PFSK-1 (cell line): ENCODE measurements around the gene BAG2. TPM values are rescaled to one million over a fixed set of nuclear protein-coding genes. Genes with fewer than 3 reads are reported as not detected.
A peak's percentile ranks its signal among the peaks of the same experiment; 100 is the strongest.

Experiments used
- FOXP2 ChIP-seq: optimal IDR thresholded peaks from 2 replicates; pipeline ENCODE3; 2011; ENCODE audit warnings: borderline replicate concordance, control low read depth, inconsistent platforms; ENCODE audit not compliant: insufficient read depth; ENCODE audit errors: extremely low read length, extremely low read depth
- POLR2AphosphoS5 ChIP-seq: IDR thresholded peaks from 2 replicates; pipeline ENCODE4 v1.6.1; 2012; ENCODE audit warnings: low read depth, mild to moderate bottlenecking, control low read depth, low read length, moderate library complexity
- SIN3A ChIP-seq: IDR thresholded peaks from 2 replicates; pipeline ENCODE4 v1.6.1; 2012; ENCODE audit warnings: mild to moderate bottlenecking, low read length, moderate library complexity, borderline replicate concordance; ENCODE audit not compliant: insufficient read depth
- TAF1 ChIP-seq: IDR thresholded peaks from 2 replicates; pipeline ENCODE4 v1.6.1; 2012; ENCODE audit warnings: low read length, control low read depth, borderline replicate concordance; ENCODE audit not compliant: insufficient read depth
- polyA plus RNA-seq: library from polyadenylated mRNA; unstranded; fragments of >200 nt; gene quantifications from one replicate; pipeline ENCODE4 v1.2.1, GENCODE V29; 2012; ENCODE audit warnings: low read depth, missing spikeins; ENCODE audit not compliant: insufficient read length
- TF ChIP-seq, protein P1 (sequence below), 2 experiments: IDR thresholded peaks; 2 replicates each; pipeline versions ENCODE4 v1.6.1 to v1.8.0; 2011 to 2012; ENCODE audit warnings: low read depth in 2 of 2, low read length in 2 of 2, control low read depth in 1 of 2, inconsistent platforms in 1 of 2, mild to moderate bottlenecking in 1 of 2, moderate library complexity in 1 of 2; ENCODE audit not compliant: insufficient read depth in 1 of 2

The BAG2 gene
- polyA plus RNA-seq: 5.4 TPM

DNA sequence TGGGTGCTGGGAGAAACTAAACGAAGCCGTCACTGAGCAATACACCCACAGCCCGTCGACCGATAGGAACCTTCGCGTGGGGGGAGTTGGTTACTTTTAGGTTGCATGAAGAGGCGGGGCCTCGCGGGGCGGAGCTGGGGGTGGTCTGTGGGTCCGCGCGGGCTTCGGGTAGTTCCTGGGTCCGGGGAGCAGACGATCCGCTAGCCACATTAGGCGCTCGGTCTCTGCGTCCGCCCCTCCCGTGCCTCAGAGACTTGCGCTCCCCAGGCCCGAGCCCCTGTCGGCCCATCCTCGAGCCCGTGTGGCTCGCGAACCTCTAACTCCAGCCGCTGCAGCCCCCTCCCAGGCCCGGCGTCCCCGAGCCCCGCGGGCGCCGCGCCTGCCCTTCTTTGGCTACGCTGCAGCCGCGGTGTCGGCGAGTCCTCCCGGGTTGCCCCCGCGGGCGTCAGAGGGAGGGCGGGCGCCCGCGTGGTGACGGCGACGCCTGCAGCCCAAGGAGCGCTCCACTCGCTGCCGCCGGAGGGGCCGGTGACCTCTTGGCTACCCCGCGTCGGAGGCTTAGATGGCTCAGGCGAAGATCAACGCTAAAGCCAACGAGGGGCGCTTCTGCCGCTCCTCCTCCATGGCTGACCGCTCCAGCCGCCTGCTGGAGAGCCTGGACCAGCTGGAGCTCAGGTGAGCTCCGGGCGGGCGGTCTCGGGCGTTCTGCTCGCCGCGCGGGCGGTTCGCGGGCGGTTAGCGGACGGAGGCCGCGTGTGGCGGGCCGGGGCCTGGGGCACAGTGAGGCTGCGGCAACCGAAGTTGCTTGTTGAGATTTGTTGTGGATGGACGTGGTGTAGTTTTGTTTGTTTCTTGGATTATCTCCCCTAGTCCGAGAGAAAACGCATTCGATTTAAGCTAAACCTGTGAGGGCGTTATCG lies at the start of gene BAG2:
TSS of gene BAG2 (plus strand) at position 191 of the 920 bp plus-strand sequence. CDS start at position 563, 372 bp downstream.
- TF ChIP-seq, protein P1, sequence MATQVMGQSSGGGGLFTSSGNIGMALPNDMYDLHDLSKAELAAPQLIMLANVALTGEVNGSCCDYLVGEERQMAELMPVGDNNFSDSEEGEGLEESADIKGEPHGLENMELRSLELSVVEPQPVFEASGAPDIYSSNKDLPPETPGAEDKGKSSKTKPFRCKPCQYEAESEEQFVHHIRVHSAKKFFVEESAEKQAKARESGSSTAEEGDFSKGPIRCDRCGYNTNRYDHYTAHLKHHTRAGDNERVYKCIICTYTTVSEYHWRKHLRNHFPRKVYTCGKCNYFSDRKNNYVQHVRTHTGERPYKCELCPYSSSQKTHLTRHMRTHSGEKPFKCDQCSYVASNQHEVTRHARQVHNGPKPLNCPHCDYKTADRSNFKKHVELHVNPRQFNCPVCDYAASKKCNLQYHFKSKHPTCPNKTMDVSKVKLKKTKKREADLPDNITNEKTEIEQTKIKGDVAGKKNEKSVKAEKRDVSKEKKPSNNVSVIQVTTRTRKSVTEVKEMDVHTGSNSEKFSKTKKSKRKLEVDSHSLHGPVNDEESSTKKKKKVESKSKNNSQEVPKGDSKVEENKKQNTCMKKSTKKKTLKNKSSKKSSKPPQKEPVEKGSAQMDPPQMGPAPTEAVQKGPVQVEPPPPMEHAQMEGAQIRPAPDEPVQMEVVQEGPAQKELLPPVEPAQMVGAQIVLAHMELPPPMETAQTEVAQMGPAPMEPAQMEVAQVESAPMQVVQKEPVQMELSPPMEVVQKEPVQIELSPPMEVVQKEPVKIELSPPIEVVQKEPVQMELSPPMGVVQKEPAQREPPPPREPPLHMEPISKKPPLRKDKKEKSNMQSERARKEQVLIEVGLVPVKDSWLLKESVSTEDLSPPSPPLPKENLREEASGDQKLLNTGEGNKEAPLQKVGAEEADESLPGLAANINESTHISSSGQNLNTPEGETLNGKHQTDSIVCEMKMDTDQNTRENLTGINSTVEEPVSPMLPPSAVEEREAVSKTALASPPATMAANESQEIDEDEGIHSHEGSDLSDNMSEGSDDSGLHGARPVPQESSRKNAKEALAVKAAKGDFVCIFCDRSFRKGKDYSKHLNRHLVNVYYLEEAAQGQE (IDR thresholded peaks at IDR 0.05; ENCODE audit: insufficient read depth in 1 of 2, low read depth in 2 of 2, low read length in 2 of 2): peak in 1 of 2 experiments; percentile 17; a peak in 1 of 4 replicates
- peak; percentile 97 for TF ChIP-seq POLR2AphosphoS5
- TF ChIP-seq SIN3A: peak; percentile 57; the same call in 1 of the 2 replicates
- TF ChIP-seq TAF1: peak; percentile 90
- peak; percentile 59 for TF ChIP-seq FOXP2

DNA sequence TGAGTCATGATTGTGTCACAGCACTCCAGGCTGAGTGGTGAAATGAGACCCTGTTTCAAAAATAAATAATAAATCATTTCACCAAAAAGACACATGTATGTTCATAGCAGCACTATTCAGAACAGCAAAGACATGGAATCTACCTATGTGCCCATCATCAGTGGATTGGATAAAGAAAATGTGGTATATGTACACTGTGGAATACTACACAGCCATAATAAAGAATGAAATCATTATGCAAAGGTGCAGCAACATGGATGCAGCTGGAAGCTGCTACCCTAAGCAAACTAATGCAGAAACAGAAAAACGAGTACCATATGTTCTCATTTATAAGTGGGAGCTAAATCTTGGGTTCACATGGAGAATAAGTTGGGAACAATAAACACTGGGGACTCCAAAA lies 49.0 kb upstream of the BAG2 start:
- TF ChIP-seq FOXP2 (no peak), SIN3A (no peak), POLR2AphosphoS5 (no peak), TAF1 (no peak)
- TF ChIP-seq, protein P1 (IDR thresholded peaks at IDR 0.05; ENCODE audit: insufficient read depth in 1 of 2, low read depth in 2 of 2, low read length in 2 of 2): no peak

DNA sequence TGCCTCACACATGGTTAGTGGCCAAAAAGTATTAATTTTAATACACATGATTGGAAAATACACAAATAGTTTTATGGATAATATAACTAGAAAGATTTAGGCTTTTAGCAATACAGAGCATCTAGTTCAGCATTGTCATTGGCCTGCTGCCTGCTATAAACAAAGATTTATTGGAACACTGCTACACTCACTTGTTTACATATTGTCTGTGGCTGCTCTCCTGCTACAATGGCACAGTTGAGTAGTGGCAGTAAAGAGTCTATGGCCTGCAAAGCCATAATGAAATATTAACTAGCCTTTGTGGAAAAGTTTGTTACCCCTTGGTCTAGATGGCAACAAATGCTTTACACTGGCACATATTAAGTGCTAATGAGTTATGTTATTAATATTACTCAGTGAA lies 44.4 kb upstream of the BAG2 start:
- no peak for TF ChIP-seq POLR2AphosphoS5
- TF ChIP-seq TAF1: no peak
- TF ChIP-seq FOXP2: no peak
- TF ChIP-seq, protein P1 (IDR thresholded peaks at IDR 0.05; ENCODE audit: insufficient read depth in 1 of 2, low read depth in 2 of 2, low read length in 2 of 2): no peak
- no peak for TF ChIP-seq SIN3A

DNA sequence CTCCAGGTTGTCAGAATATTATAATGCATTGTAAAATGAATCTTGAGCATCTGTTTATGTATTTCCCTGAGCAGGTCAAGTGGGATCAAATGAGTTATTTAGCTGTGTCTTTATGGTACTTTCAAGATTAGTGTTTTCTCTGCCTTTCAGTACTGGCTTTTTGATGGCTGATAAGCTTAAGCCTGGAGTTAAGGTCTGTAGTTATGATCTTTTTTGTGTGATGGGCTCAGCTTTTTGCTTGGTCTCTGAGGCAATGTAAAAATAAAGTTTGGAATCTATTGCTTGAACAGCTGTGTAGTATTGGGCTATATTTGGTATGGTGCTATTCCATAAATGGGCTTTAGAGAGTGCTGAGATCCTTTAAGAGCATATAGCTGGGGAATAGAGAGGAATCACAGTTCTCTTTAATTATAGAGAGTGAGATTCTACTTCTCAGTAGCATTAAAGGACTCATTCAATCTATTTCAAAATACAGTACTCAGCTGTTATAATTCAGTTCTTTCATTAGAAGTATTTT lies 41.4 kb upstream of the BAG2 start:
- TF ChIP-seq POLR2AphosphoS5 (no peak), TAF1 (no peak), SIN3A (no peak), FOXP2 (no peak)
- TF ChIP-seq, protein P1 (IDR thresholded peaks at IDR 0.05; ENCODE audit: insufficient read depth in 1 of 2, low read depth in 2 of 2, low read length in 2 of 2): no peak

DNA sequence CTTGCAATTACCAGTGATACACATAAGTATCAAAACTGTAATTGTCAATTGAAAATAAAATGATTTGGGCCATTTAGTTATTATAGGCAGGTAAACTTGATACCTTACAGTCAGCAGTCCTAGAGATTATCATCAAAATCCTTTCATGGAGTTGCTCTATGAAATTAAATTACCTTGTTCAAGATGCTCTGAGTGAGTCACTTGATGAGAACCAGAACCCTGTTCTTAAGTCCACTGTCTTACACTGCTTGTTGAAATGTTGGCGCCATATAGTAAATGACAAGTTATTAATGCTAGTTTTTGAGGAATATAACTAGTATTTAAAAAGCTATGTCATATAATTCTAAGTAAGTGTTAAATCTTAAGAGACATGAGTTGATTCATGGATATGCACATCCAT lies 37.2 kb upstream of the BAG2 start:
- TF ChIP-seq TAF1 (no peak), SIN3A (no peak), FOXP2 (no peak), POLR2AphosphoS5 (no peak)
